ENCODE data around the gene CETP. TPM values are rescaled to one million over a fixed set of nuclear protein-coding genes. Genes with fewer than 3 reads are reported as not detected.

CETP gene
- total and polyA plus RNA-seq, 9 of the 15 experiments (the other 6 are each of a cell fraction or from before 2014, with no cell fraction given) = 0.07 to 0.11 TPM; not detected in 7

DNA sequence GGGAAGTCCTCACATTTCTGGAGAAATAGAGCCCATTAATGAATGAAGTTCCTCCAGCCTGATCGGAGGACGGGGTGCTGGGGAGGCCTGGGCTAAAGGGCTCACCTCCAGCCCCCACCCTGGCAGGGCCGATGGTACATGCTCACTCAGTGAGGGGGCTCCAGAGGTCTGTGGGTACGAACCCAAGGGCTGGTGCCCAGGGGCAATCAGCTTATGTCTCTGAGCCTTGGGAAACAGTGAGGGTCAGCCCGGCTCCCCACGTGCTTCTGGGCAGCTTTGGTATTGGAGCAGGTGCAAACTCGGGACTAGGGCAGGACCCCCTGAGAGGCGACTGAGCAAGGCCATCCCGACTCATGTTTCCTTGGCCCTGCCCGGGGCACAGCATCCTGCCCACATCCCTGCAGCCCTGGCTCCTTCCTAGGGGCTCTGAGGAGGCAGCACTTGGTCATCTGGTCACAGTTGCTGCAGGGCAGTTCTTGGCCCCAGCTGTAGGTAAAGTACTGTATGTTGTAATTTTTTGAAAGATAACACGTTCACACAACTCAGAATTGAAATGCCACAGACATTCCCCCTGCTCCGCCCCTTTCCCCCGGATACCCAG is 969 bp upstream of the CETP start:
- Histone ChIP-seq H3K9me1 (ENCODE audit: control insufficient read depth, insufficient read depth, low read length) (no peaks in the 10 kb centered on the region), H4K20me1 (replicated peaks; ENCODE audit: control insufficient read depth, insufficient read depth, low read length) (no peaks in the 10 kb centered on the region), H3K36me3 (ENCODE audit: control insufficient read depth, insufficient read depth, low read length) (no peaks in the 10 kb centered on the region), H3K27me3 (ENCODE audit: control insufficient read depth in 2 of 2, insufficient read depth in 2 of 2, low read length in 2 of 2) (peaks cover 17 to 28% of the 10 kb centered on the region in 2 experiments; a peak in 4 of 5 replicates), H3K4me1 (replicated peaks in 1 of 2; ENCODE audit: control insufficient read depth in 2 of 2, insufficient read depth in 2 of 2, low read length in 2 of 2) (peaks cover 4 to 22% of the 10 kb centered on the region in 2 experiments; a peak in 4 of 5 replicates), H3K4me2 (ENCODE audit: insufficient read depth, low read length) (no peak overlapping the region), H2AFZ (ENCODE audit: low read depth, low read length) (no peak overlapping the region), H3K9ac (ENCODE audit: insufficient read depth in 1 of 2, low read depth in 2 of 2, low read length in 2 of 2) (0 out of 4 replicates have a peak overlapping the region, but pooled peaks of 1 of the 2 experiments have one; percentile 21), H3K9me3 (replicated peaks; ENCODE audit: control insufficient read depth, insufficient read depth, low read depth, low read length) (0 out of 2 replicates have a peak, but pooled peaks cover 1% of the 10 kb centered on the region), H3K4me3 (no peak overlapping the region), H3K79me2 (ENCODE audit: control insufficient read depth, insufficient read depth, low read length) (no peaks in the 10 kb centered on the region), H3K27ac (ENCODE audit: extremely low read depth, low read depth, low read length) (no peak overlapping the region)
- FAIRE-seq (no peak), DNase-seq (ENCODE audit: extremely low read depth in 1 of 4, low spot score in 3 of 4) (no peak), ATAC-seq (no peak)
- no TSS peak for BruUV-seq (replicated peaks)
- ChIA-PET CTCF (ENCODE audit: low intra/inter-chr PET ratio) (interaction anchor here (0.6 kb wide), 1 partner anchor 711 kb away, joined by 3 read pairs; no protein-coding TSS in a partner anchor), POLR2A (interaction anchor here (0.9 to 1.9 kb wide), 3 partner anchors 11 to 19 kb away, joined by 3 to 7 read pairs (median 3); no protein-coding TSS in a partner anchor)
- in situ Hi-C loops (cut with MboI) = no loop called here
- no peak for TF ChIP-seq HDAC8 (tag; IDR thresholded peaks at IDR 0.05)
- WGBS (ENCODE audit: insufficient coverage, low coverage, missing lambda C conversion rate) = 27% methylated on average over 12 of the region's 13 CpGs
- intact Hi-C loops (cut with micrococcal nuclease) = loop anchor here (5.0 kb wide), 1 partner anchor 57 kb away; no protein-coding TSS in a partner anchor

DNA sequence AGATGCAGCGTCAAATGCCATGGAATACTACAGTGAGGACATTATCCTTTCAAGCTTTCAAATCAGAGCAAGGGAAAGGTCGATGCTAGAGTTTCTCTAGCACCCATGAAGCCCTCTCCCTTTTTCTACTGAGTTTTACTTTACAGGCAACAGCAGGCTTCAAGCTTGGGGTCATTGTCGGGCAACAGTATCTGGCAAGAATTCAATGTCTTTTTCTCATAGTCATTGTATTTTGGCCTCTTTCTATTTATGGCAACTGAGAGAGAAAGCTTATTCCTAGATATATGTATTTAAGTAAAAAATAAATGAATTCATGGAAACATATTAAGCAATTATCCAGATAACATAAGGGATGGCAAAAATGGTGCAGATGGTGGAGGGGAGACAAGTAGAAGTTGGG is 364 bp upstream of the CETP start:
- Histone ChIP-seq H3K79me2 (ENCODE audit: control insufficient read depth, insufficient read depth, low read length) (no peaks in the 10 kb centered on the region), H3K27ac (ENCODE audit: extremely low read depth, low read depth, low read length) (no peak overlapping the region), H3K4me2 (ENCODE audit: insufficient read depth, low read length) (no peak overlapping the region), H3K9ac (ENCODE audit: insufficient read depth in 1 of 2, low read depth in 2 of 2, low read length in 2 of 2) (no peak overlapping the region), H3K4me1 (replicated peaks in 1 of 2; ENCODE audit: control insufficient read depth in 2 of 2, insufficient read depth in 2 of 2, low read length in 2 of 2) (peaks cover 4 to 22% of the 10 kb centered on the region in 2 experiments; a peak in 4 of 5 replicates), H3K4me3 (no peak overlapping the region), H4K20me1 (replicated peaks; ENCODE audit: control insufficient read depth, insufficient read depth, low read length) (no peaks in the 10 kb centered on the region), H2AFZ (ENCODE audit: low read depth, low read length) (0 out of 2 replicates have a peak overlapping the region, but pooled peaks have one; percentile 2), H3K9me3 (replicated peaks; ENCODE audit: control insufficient read depth, insufficient read depth, low read depth, low read length) (no peaks in the 10 kb centered on the region), H3K36me3 (ENCODE audit: control insufficient read depth, insufficient read depth, low read length) (no peaks in the 10 kb centered on the region), H3K27me3 (ENCODE audit: control insufficient read depth in 2 of 2, insufficient read depth in 2 of 2, low read length in 2 of 2) (peaks cover 17 to 28% of the 10 kb centered on the region in 2 experiments; a peak in 4 of 5 replicates), H3K9me1 (ENCODE audit: control insufficient read depth, insufficient read depth, low read length) (no peaks in the 10 kb centered on the region)
- FAIRE-seq (no peak), DNase-seq (ENCODE audit: extremely low read depth in 1 of 4, low spot score in 3 of 4) (no peak), ATAC-seq (no peak)
- no TSS peak for BruUV-seq (replicated peaks)
- WGBS (ENCODE audit: insufficient coverage, low coverage, missing lambda C conversion rate) = 11% methylated on average over 2 of the region's 3 CpGs
- intact Hi-C loops (cut with micrococcal nuclease) = loop anchor here (5.0 kb wide), 1 partner anchor 56 kb away; no protein-coding TSS in a partner anchor
- ChIA-PET POLR2A (interaction anchor here (0.9 to 1.9 kb wide), 3 partner anchors 10 to 20 kb away, joined by 3 to 7 read pairs (median 3); no protein-coding TSS in a partner anchor), CTCF (ENCODE audit: low intra/inter-chr PET ratio) (no interaction called here)
- in situ Hi-C loops (cut with MboI) = no loop called here
- no peak for TF ChIP-seq ETV1 (tag; conservative IDR thresholded peaks at IDR 0.05; ENCODE audit: low read depth)
- TF ChIP-seq, protein P1, sequence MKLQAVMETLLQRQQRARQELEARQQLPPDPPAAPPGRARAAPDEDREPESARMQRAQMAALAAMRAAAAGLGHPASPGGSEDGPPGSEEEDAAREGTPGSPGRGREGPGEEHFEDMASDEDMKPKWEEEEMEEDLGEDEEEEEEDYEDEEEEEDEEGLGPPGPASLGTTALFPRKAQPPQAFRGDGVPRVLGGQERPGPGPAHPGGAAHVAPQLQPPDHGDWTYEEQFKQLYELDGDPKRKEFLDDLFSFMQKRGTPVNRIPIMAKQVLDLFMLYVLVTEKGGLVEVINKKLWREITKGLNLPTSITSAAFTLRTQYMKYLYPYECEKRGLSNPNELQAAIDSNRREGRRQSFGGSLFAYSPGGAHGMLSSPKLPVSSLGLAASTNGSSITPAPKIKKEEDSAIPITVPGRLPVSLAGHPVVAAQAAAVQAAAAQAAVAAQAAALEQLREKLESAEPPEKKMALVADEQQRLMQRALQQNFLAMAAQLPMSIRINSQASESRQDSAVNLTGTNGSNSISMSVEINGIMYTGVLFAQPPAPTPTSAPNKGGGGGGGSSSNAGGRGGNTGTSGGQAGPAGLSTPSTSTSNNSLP (IDR thresholded peaks at IDR 0.05; ENCODE audit: borderline replicate concordance, low read depth, low read length) = no peak
- TF ChIP-seq EWSR1 (IDR thresholded peaks at IDR 0.05; ENCODE audit: borderline replicate concordance, low read depth, partially characterized antibody) = no peak
- TF ChIP-seq NBN (IDR thresholded peaks at IDR 0.05; ENCODE audit: low read depth) = no peak
- TF ChIP-seq, protein P2, sequence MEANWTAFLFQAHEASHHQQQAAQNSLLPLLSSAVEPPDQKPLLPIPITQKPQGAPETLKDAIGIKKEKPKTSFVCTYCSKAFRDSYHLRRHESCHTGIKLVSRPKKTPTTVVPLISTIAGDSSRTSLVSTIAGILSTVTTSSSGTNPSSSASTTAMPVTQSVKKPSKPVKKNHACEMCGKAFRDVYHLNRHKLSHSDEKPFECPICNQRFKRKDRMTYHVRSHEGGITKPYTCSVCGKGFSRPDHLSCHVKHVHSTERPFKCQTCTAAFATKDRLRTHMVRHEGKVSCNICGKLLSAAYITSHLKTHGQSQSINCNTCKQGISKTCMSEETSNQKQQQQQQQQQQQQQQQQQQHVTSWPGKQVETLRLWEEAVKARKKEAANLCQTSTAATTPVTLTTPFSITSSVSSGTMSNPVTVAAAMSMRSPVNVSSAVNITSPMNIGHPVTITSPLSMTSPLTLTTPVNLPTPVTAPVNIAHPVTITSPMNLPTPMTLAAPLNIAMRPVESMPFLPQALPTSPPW (CRISPR knock-in tag; IDR thresholded peaks at IDR 0.05) = no peak
- TF ChIP-seq, protein P3, sequence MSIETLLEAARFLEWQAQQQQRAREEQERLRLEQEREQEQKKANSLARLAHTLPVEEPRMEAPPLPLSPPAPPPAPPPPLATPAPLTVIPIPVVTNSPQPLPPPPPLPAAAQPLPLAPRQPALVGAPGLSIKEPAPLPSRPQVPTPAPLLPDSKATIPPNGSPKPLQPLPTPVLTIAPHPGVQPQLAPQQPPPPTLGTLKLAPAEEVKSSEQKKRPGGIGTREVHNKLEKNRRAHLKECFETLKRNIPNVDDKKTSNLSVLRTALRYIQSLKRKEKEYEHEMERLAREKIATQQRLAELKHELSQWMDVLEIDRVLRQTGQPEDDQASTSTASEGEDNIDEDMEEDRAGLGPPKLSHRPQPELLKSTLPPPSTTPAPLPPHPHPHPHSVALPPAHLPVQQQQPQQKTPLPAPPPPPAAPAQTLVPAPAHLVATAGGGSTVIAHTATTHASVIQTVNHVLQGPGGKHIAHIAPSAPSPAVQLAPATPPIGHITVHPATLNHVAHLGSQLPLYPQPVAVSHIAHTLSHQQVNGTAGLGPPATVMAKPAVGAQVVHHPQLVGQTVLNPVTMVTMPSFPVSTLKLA (conservative IDR thresholded peaks at IDR 0.05) = no peak
- no peak for TF ChIP-seq MCM5 (IDR thresholded peaks at IDR 0.05; ENCODE audit: low read depth)
- TF ChIP-seq IRF2 (CRISPR knock-in tag; IDR thresholded peaks at IDR 0.05) = no peak

Measured in K562 (cell line).